Measurements from ENCODE around the gene MRPS18C.
A peak's percentile ranks its signal among the peaks of the same experiment; 100 is the strongest.
"Not testable (repeated sequence)": the region's sequence is repeated elsewhere in the genome, so short reads cannot be mapped to it uniquely, and the experiment has no call there.

MRPS18C gene

DNA sequence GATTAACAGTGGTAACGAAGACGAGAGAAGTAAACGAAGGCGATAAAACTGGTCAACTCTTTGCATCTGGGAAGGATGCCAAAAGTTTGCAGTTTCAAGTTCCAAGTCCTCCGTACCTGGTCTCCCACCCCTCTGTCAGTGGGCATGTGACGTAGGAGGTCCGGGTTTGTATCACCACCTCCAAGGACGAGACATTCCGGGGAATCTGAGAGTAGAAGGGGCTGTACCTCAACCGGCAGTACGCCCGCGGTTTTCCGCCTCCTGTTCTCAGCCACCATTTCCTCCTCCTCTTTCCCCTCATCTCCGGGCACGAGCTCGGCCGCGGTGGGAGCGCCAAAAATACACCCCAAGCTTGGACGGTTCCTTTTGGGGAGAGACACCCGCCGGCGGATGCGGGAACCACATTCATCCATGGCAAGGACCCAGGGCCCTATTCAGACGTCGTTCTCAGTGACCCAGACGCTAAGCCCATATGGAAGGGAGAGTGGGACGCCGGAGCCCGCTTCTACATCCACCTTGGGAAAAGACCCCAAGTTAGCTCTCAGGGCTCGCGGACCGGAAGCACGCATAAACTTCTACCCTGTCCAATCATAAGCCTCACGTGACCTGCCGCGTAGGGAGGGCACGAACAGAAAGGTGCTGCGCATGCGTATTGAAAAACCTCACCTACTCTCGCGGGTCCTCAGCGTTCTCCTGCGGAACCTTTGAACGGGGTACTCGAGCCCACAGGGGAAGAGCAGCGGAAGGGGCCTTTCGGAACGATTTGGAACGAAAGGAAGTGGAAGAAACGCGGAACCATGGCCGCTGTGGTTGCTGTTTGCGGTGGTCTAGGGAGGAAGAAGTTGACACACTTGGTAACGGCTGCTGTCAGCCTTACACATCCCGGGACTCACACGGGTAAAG is at the start of gene MRPS18C, which contains the start of gene HELQ:
Gene MRPS18C (plus strand): TSS at position 778 of the 903 bp plus-strand sequence. CDS start 20 bp downstream, at position 798.
Gene HELQ (minus strand): TSS at position 543 of the 903 bp plus-strand sequence. CDS start 130 bp downstream, at position 413.
- DNase-seq: peak; percentile 92

DNA sequence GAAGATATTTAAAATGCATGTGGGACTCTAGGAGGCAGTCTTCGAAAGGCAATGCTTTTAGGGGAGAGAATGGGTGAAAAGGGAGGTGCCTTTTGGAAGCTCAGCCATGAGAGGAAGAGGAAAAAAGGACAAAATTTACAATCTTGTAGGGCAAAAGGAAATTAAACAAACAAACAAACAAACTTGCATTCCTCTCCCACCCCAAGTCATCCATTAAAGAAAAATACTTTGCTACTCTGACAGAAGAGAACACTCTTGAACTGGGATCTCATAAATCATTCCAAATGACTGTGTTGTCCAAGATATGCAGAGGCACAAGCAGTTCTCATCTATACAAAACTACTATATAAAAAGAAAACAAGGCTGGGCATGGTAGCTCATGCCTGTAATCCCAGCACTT is 47.0 kb upstream of the MRPS18C start:
- DNase-seq: no peak

DNA sequence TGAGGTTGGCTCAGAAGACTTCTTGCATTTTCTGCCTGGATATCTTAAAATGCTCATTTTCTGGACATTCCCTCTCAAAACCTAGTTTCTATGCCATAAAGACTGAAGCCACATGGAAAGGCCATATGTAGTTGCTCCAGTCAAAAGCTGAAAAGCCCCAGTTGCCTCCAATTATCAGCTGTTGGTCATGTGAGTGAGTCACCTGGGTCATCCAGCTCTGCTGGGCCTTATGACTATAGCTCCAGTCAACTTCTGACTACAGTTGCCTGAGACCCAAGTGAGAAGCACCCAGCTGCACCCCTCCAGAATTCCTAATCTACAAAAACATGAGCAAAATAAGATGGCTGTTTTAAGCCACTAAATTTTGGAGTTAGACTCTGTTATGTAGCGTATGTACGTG is 42.2 kb upstream of the MRPS18C start:
- DNase-seq: no peak

DNA sequence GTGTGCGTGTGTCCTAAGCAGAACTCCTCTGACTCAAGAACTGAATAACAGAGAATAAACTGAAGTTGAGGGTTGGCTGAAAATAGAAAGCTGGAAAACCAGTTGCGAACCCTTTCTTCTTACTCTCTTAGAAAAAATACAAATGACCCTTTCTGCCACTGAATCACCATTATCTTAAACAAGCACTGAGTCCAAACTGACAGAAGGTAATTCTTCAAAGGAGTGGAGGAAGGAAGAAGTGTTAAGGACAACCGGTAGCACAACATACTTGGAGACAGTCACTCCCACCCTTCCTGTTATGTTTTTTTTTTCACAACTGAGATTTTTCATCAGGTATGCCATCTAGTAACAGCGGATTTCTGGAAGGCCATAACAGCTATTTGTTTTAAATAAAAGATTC is 38.3 kb upstream of the MRPS18C start:
- no peak for DNase-seq

DNA sequence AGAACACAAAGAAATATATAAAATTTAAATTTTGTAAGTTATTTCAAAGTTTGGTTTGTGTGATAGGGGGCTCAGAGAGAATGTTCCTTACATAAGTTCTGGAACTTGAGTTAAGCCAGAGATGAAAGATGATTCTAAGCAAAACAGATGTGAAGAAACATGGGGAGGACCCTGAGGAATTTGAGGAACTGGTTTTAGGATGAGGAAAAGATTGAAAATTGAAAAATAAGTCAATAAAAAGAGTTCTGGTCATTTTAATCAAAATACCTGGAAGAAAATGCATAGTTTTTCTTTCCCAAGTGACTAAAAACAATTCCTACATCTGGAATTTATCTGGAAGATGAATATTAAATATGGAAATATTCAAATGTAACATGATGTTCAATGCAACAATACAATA is 37.6 kb upstream of the MRPS18C start:
- DNase-seq: no peak

DNA sequence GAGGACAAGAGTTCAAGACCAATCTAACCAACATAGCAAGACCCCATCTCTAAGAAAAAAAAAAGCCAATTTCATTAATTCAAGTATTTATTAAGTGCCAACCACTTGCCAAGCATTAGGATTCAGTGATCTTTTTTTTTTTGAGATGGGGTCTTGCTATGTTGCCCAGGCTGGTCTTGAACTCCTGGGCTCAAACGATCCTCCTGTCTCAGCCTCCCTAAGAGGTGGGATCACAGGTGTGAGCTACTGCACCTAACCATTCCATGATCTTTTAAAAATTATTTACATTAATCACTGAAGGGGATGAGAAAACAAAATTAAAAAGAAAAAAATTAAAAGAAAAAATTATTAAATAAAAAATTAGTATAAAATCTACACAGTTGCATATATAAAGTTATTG is 24.7 kb upstream of the MRPS18C start:
- no peak for DNase-seq

DNA sequence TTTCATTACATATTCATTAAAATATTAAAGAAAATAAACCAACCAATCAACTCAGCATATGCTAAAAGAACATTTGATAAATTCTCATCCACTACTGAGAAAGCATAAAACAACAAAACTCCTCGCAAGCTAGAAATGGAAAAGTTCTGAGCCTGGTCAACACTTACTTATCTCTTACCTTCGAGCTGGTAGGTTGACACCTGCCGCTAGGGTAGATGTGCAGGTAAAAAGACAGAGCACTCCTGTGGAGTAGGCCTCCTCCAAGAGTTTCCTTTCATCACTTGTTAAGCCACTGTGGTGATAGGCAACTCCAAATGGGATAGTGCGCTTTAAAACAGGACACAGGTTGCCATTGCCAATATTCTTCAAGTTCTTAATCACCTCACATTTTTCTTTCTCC is 19.2 kb upstream of the MRPS18C start:
- DNase-seq: no peak

DNA sequence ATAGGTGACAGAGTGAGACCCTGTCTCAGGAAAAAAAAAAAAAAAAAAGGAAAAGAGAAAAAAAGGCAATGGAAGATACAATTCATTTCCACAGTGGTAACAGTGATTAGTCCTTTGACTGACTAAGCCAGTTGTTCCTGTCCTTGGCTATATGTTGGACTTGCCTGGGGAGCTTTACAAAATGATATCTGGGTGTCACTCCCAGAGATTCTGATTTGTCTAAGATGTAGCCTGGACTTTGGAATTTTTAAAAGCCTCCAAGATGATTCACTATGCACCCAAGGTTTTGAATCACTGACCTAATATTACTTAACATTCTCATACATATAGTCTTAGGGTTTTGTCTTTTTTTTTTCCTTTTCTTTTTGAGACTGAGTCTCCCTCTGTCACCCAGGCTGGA is 17.1 kb upstream of the MRPS18C start:
- peak; percentile 8 for DNase-seq

DNA sequence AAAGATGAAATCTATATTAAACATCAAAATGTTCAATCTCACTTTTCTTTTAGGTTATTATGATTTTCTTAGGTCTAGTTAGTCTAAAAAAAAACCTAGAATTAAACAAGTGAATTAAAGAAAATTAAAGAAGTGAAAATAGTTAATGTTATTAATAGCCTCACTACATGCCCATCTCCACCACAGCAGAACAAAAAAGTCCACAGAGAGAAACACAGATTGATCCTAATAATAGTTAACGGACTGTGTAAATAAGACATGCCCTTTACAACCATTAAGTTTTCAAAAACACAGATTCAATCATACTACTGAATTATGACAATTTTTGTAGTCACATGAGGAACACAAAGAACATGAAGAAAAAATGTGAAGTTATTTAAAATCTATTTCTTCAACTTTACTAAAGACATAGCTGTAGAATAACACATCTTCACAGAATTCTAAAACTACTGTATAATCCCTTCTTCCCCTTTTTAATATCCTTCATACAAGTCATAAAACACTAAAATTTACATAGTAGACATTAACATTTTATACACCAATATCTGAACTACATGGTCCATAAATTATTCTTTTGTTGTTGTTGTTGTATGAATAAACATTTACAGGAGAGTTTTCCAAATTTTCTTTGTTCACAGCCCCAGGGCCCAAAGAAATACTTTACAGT is 15.6 kb upstream of the MRPS18C start:
- DNase-seq: no peak

DNA sequence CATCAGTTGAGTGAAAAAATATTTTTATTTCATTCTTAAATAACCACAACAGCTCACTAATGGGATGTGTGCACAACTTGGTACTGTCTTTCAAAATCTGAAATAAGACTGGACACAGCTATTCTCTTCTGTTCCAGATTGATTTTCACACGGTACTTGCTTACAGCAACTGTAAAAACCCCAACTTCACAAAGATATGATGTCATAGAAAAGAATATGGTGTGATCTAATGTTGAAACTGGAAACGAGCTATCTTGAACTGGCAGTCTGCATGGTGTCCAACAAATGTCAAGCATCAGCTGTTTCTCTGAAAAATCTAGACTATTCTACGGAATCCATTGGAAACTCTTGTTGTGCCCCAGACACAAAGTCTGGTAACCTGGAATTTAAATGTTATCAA is 15.0 kb upstream of the MRPS18C start:
- DNase-seq: no peak

DNA sequence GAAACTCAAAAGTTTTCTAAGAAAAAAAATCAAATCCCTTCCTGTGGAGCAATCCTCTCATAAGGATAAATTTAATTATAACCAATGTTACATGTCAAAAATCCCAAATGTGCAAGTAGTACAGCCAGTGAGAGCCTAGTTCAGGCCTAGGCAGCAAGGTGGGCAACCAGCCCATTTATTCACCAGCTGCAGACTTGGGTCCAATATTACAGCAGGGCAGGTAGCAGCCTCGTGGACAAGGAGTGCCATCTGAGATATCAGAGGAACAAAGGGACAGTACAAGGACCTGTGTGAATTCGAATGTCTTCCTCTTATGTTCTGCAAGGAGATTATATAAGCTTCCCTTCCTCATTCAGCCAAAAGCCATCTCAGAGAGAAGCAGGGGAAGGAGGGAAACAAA is 6.8 kb upstream of the MRPS18C start:
- DNase-seq: no peak

DNA sequence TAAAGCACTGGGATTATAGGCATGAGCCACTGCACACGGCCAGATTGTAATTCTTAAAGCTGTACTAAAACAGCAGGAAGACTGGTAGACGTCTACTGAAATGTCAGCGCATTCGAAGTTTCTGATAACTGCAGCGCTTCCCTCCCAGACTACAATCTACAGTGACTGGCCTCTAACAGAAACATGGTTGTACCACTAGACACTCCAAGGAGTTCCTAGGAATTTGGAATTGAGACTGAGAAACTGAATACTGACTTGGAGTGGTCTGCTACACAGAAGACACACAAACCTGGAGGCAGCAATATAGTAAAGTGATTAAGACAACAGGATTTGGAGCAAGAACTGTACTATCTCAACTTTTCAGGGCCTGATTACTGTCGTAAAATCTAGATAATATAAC is 1.2 kb upstream of the MRPS18C start:
- DNase-seq: no peak

DNA sequence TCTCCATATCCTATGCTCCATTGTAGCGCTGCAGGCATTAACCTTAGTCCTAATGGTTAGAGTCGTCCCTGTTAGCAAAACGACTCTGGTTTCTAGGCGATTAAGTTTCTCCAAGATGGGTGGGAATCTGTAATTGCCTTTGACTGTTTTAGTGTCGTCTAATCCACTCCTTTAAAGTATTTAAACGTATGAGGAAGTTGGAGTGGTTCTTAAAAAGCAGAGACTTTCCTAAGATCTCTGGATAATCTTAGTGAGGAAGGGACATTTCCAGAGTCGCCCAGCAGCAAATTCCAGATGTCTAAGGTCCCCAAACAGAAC is 285 bp downstream of the MRPS18C start:
- no peak for DNase-seq

DNA sequence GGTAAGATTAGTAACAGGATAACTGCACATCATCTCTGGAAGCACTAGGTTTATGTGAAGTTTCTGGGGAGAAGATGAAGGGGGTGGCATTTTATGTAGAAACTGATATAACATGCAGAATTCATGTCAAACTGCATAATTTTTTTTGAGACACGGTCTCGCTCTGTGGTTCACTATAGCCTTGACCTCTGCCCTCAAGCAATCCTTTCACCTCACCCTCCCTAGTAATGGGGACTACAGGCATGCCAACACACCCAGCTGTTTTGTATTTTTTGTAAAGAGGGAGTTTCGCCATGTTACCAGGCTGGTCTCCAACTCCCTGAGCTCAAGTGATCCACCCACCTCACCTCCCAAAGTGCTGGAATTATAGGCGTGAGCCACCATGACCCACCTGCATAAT is 17.6 kb downstream of the MRPS18C start:
- DNase-seq: no peak

DNA sequence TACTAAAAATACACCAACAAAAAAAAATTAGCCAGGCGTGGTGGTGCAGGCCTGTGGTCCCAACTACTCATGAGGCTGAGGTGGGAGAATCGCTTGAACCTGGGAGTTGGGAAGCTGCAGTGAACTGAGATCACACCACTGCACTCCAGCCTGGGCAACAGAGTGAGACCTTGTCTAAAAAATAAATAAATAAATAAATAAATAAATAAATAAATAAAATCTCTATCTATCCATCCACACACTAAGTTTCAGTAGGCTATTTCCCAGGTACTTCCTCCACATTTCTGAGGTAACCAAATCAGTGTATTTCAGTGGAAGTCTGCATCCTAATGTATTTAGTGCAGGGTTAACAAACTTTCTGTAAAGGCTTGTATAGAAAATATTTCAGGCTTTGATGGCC is 18.1 kb downstream of the MRPS18C start:
- no peak for DNase-seq

DNA sequence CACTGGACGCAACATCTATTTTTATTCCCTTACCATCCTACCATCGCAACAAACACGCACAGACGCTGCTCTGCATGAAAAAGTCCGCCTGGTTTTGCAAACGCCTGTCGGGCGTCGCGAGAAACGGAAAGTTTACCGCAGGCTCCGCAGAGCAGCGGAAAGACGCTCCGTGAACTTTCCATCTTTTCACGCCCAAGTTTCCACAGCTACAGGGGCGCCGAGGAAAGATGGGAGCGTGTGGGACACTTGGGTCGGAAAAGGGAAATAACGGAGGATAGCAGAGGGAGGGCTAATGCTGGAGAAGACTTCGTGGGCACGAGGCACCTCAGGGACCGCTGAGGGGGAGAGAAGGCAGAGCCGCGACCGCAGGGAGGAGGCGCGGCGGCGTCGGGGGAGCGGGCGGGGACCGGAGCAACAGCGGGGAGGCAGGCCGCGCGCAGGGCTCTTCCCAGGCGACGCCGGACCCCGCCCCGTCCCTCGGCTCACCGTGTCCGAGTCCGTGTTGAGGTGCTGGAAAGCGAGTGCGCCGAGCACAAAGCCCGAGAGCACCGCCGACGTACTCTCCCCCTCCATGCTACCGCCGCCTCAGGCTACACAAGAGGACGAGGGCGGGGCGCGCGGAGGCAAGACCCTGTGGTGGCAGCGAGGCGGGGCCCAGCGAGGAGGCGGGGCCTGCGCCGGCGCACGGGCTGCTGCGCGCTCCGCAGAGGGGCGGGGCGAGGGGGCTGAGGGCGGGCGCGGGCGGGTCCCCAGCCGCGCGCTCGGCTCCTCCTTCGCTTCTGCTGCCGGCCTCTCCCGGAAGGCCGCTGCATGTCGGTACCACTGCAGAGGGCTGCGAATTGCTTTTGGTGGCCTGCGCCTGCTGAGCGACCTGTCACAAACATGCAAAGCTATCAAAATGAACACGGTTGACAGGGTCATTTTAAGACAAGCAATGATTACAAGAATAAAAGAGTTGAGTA is 28.9 kb downstream of the MRPS18C start, which contains the start of gene ABRAXAS1:
Gene ABRAXAS1 (minus strand): TSS at position 601 of the 962 bp plus-strand sequence. CDS start 28 bp downstream, at position 573.
- peak; percentile 83 for DNase-seq

DNA sequence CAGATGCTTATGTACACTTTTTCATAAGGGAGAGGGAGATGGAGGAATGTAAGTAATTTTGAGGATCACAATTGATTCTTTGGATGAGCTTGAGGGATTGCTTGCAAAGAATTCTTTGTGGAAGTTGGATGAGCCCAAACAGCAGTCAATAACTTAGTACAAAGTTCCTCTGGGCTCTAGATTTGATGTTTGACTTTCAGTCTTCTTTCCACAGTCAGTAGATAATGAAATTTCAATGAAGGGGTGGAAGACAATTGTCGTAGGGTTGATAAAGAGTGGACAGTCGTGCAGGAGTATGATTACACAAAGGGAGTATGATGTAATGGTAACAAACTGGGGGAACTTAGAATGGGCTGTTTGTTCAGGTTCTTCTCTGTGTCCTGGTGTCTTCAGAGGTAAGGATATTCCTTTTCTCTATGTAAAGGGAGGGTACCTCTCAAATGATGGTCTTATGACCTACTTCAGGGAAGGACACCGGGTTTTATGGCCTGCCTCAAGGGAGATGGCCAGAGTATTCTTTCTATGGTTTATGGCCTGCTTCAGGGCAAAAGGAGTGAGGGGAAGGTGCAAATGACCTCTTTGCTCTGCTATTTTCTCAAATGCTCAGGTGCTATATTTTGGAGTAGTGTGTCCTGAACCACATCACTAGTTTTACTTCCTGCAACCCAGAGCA is 30.7 kb downstream of the MRPS18C start:
- DNase-seq: no peak

DNA sequence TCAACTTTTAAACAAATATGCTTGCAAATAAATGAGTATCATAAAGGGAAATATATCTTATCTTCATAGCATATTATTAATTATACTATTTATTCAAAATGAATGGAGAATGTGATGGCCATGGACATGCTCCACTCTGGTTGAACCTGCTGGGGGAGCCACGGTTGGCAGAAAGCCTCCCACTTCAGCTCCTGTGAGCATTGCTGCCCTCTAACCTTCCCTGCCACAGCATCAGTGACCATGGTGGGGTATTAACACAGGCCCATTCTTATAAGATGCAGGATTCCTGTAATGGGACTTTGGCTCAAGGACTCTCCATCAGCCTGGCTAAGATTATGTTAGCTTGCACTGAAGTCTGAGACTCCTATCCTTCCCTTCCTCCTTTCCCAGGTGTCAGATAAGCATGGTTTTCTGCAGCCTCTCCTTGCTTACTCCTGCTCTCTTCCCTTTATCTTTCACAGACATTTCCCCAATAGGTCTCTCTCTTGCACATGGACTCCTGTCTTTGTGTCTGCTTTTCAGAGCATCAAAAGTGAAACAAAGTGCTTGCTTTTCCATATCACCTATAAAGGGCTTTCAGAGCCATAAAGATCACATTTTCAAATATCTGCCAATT is 34.0 kb downstream of the MRPS18C start:
- no peak for DNase-seq

DNA sequence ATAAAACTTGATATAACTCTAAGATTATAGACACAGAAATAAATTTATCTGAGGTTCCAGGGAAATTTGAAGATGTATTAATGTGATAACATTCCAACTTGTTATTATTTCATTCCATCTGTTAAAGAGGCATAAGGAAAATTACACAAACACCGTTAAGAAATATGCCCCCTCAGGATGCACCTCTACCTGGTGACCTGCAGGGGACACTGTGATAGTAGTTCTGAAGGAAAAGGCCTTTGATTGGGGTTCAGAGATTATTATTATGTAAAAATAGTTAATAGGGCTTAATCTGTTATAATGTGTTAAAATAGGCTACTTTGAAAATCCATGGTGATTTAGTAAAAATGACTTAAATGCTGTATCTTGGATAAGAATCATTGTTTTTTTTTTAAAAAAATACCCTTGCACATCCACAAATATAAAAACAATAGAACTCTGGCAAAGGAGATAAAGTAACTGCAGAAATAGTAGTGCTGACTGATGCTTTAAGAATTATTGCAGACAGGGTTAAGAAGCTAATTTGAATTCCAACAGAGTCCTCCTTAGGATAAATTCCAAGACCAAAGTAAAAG is 35.1 kb downstream of the MRPS18C start:
- DNase-seq: peak; percentile 27

DNA sequence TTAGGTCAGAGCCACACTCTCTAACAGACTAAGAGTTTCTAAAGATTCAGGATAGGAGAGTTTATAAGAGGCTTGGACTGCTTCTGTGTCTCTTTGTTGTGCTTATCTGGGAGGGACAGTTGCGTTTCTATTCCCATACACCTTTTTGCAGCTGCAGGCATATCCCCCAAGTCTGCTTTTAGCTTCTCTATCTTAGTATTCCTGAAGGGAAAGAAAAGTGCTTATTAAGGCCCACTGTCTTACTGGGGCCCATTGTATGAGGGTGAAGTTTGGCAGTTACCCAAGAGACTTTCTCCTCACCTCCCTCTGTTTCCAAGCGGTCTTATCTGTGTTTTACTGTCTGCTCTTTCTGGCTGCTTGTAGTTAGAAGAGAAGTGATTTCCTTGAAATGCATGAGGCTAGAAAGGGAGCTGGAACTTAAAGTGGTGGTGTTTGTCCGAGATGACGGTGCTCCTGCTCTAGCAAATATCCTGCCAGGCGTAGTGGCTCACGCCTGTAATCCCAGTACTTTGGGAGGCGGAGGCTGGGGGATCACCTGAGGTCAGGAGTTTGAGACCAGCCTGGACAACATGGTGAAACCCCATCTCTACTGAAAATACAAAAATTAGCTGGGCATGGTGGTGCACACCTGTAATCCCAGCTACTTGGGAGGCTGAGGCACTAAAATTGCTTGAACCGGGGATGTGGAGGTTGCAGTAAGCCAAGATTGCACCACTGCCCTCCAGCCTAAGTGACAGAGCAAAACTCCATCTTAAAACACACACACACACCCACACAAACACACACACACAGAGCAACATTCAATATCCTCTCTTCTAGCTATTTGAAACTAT is 40.4 kb downstream of the MRPS18C start:
- not testable (repeated sequence) for DNase-seq

DNA sequence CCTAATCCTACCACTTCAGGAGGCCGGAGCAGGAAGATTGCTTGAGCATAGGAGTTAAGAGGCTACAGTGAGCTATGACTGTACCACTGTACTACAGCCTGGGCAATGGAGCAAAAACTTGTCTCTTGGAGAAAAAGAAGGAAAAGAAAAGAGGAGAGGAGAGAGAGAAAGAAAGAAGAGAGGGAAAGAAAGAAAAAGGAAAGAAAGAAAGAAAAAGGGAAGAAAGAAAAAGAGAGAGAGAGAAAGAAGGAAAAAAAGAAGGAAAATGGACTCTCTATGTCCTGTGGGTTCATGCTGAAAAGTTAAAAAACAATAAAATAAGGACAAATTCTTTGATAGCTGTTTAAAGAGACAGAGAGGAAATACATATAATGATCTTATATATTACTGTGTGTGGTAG is 42.3 kb downstream of the MRPS18C start:
- no peak for DNase-seq
